ENCODE measurements around the gene PTPN3.

Gene PTPN3

GRCh38 chr9:109450346-109450745 lies 47.8 kb downstream of the PTPN3 start:
- no peak for DNase-seq

- no peak for DNase-seq
Observed at GRCh38 chr9:109449036-109449798, 48.9 kb downstream of the PTPN3 start.

GRCh38 chr9:109448223-109448622 lies 49.9 kb downstream of the PTPN3 start:
- DNase-seq = no peak

- DNase-seq = no peak
Observed at GRCh38 chr9:109447329-109448076, 50.6 kb downstream of the PTPN3 start.

GRCh38 chr9:109444771-109445320 lies 53.3 kb downstream of the PTPN3 start:
- no peak for DNase-seq

DNA sequence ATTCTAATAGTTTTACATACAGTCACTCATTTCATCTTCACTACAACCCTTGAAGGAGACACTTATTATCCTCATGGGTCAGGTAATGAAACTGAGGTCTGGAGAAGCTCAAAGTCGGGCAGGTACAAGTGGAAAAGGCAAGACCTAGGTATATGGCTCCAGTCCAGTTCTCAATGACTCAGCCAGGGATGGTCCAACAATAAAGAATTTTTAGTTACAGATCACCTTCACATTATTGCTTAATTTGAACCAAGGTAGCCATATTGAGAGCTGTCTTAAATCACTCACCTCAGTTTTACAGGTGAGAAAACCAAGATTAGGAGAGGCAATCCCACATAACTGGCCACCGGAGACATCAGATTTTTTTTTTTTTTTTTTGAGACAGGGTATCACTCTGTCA lies 55.4 kb downstream of the PTPN3 start:
- DNase-seq = no peak

GRCh38 chr9:109441296-109441695 lies 56.8 kb downstream of the PTPN3 start:
- no peak for DNase-seq

DNA sequence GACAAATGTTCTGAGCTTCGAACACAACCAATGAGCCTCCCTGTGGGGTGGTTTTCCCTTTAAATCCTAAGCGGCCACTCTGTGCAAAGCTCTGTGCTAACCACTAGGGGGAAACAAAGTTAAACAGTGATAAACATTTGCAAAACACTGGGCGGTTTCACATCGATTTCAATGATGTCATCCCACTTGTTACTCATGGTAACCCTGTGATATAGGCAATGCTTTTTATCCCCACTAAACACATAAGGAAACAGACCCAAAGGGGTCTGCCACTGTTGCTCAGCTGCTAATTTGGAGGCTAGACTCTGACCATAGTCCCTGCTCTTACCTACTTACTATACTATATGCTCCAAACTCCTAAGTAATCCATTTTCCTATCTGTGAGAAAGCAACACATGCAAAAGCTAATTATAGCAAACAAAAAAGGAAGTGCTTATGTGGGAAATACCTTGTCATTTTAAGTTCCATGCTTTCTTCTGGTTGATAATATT lies 57.3 kb downstream of the PTPN3 start:
- DNase-seq = peak; percentile 80 to 89 (median 89)

GRCh38 chr9:109440117-109440515 lies 58.0 kb downstream of the PTPN3 start:
- DNase-seq = peak in 2 of 3 donors; percentile 19 to 31

DNA sequence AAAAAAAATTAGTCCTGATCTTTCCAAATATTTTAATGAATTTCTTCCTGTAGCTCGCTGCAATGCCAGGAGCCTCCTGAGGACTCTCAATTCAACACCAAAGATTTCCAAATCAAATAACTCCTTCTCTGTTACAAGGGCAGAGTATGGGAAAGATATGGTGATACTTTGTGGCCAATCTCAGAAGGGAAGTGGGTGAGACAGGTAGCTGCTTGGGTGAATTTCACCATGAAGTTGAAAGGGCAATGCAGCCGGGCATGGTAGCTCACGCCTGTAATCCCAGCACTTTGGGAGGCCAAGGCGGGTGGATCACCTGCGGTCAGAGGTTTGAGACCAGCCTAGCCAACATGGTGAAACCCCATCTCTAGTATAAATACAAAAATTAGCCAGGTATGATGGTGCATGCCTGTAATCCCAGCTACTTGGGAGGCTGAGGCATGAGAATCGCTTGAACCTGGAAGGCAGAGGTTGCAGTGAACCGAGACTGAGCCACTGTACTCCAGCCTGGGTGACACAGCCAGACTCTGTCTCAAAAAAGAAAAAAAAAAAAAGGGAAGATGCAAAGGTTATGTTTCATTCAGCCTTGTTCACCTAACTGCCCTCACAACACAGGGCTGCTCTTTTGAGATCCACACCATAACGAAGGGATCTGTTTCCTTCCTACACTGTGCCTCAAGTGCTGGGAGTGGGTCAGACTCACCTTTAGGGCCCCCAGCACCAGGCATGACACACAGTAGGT lies 58.6 kb downstream of the PTPN3 start:
- DNase-seq = no peak

- no peak for DNase-seq
Observed at GRCh38 chr9:109437286-109437685, 60.8 kb downstream of the PTPN3 start.

DNA sequence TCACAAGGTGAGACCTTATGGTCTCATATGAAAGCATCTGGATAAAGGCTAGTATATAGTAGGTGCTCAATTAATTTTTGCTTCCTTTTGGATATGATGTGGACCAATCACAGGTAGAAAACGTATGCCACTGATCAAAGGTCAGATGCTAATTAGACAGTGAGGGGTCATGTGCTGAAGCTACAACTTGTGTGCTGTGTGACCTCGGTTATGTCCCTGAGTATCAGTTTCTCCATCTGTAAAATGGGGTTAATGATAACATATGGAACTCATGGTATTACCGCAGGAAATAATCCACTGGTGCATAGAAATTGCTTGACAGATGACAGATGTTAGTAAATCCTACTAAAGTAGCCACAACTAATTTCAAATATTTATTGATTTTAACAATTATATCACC lies 62.0 kb downstream of the PTPN3 start:
- no peak for DNase-seq

DNA sequence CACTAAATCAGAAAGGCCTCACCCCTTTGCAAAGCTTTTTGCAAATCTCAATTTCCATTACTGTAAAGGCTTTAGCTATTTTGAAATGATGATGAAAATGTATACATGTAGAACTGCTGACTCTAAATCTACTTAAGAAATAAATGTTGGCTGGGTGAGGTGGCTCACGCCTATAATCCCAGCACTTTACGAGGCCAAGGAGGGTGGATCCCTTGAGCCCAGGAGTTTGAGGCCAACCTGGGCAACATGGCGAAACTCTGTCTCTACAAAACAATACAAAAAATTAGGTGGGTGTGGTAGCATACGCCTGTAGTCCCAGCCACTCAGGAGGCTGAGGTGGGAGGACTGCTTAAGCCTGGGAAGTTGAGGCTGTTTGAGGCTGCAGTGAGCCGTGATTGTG lies 64.6 kb downstream of the PTPN3 start:
- DNase-seq = no peak

DNA sequence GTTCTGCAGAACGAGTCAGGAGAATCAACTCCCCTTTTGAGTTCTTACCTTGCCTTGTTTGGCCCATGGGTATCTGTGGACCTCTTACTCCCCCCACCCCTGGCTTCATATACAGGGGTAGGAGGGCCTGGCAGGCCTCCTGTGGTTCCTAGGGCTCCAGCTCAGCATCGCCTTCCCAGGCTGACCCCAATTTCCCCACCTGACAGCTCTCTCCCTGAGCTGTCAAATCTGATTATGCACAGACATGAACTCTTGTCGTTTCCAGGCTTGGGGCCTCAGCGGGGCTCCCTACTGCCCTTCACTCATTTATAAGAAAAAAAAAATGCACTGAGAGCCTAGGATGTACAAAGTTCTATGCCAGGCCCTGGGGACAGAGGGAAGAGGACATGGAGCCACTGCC lies 67.9 kb downstream of the PTPN3 start:
- no peak for DNase-seq

- DNase-seq = no peak
Observed at GRCh38 chr9:109428854-109429253, 69.3 kb downstream of the PTPN3 start.

GRCh38 chr9:109427886-109428285 lies 70.2 kb downstream of the PTPN3 start:
- no peak for DNase-seq

- no peak for DNase-seq
Observed at GRCh38 chr9:109426626-109427402, 71.3 kb downstream of the PTPN3 start.

GRCh38 chr9:109424618-109425017 lies 73.5 kb downstream of the PTPN3 start:
- DNase-seq = no peak

DNA sequence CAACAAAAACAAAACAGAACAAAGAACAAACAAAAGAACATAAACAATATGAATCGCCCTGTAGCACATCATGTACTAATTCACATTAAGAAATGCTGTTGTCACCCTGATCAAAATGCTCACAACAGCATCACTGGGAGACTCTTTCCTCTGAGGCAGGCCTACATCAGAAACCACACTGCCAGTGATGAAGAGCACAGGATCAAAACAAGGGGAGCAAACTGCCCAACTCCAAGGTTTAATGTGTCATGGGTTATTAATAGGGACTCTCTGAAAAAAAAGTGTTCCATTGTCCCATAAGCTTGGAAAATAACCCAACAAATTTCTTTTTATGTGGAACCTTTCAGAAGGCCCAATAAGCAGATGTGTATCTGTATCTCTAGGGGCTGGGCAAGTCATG lies 74.2 kb downstream of the PTPN3 start:
- no peak for DNase-seq

DNA sequence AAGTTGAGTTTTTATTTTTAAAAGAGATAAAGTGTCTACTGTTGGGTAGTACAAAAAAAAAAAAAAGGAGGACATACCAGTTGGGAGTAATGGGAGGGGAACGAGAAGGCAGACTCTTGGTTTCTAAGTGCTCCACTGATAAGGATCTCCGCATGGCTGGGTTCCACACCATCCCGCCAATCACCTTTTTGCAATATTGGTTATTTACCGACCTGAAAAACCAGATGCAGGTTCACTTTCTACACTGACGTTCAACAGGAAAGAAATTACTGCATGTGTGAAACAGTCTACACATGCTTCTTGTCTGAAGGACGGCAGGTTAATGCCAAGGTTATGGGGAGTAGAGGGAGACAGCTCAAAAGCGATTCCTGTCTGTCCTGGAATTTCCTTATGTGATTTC lies 75.5 kb downstream of the PTPN3 start:
- DNase-seq = no peak

- no peak for DNase-seq
Observed at GRCh38 chr9:109421026-109421970, 76.8 kb downstream of the PTPN3 start.

Data from suppressor macrophage treated with lipopolysaccharide for 1 hour (primary cell).